ENCODE measurements around the gene OR2V2. TPM values are rescaled to one million over a fixed set of nuclear protein-coding genes. Genes with fewer than 3 reads are reported as not detected.
A peak's percentile ranks its signal among the peaks of the same experiment; 100 is the strongest.

The OR2V2 gene
- total and polyA plus RNA-seq, 11 donors: not detected

DNA sequence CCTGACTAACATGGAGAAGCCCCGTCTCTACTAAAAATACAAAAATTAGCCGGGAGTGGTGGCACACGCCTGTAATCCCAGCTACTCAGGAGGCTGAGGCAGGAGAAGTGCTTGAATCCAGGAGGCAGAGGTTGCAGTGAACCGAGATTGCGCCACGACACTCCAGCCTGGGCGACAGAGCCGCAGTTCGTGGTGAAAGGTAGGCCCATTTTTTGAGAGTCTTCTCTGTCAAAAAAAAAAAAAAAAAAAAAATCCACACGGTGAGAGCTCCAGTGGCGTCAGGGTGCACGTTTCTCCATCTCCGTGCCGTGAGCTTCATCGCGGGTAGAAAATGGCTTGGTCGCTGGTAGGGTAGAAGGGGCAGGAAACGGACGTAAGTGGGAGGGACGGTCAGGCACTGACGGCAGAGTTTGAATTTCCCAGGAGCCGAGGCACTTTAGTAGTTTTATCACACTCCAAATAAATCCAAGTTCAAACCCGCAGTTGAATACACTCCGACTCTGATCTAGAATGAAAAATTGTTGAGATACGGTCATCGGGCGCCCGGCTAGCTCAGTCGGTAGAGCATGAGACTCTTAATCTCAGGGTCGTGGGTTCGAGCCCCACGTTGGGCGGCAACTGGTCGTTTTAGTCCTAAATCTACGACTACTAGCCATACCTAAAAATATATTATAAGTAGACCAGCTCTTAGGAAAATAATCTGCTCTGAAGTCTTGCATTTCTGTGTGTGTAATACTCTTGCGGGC lies 60.0 kb downstream of the OR2V2 start:
- peak overlapping the region; percentile 30 to 90 (median 82) for H3K27ac ChIP-seq
- peaks cover 4 to 46% (median 22%) of the 10 kb centered on the region in 12 donors for H3K4me1 ChIP-seq
- H3K36me3 ChIP-seq: no peaks in the 10 kb centered on the region
- H3K27me3 ChIP-seq: peaks cover 0 to 3% (median 0%) of the 10 kb centered on the region in 9 donors
- 0 to 1% (median 1%) methylated on average over 36 of the region's 36 CpGs for WGBS, 4 donors
- ATAC-seq: peak; percentile 36 to 70 (median 50)
- TF ChIP-seq, protein P1, sequence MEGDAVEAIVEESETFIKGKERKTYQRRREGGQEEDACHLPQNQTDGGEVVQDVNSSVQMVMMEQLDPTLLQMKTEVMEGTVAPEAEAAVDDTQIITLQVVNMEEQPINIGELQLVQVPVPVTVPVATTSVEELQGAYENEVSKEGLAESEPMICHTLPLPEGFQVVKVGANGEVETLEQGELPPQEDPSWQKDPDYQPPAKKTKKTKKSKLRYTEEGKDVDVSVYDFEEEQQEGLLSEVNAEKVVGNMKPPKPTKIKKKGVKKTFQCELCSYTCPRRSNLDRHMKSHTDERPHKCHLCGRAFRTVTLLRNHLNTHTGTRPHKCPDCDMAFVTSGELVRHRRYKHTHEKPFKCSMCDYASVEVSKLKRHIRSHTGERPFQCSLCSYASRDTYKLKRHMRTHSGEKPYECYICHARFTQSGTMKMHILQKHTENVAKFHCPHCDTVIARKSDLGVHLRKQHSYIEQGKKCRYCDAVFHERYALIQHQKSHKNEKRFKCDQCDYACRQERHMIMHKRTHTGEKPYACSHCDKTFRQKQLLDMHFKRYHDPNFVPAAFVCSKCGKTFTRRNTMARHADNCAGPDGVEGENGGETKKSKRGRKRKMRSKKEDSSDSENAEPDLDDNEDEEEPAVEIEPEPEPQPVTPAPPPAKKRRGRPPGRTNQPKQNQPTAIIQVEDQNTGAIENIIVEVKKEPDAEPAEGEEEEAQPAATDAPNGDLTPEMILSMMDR (IDR thresholded peaks at IDR 0.05): no peak
- TF ChIP-seq POLR2A (IDR thresholded peaks at IDR 0.05): no peak
- H3K9me3 ChIP-seq: no peaks in the 10 kb centered on the region
- intact Hi-C loops (cut with DNase I): loop anchor here in 7 of 10 donors (1.0 to 5.0 kb wide), 6 partner anchors 11 to 35 kb away; partner anchors contain the start of genes TRIM41 (in 3 of the 7) and RACK1 (in 1 of the 7)
- peak; percentile 62 to 88 (median 79) for DNase-seq
- H3K4me3 ChIP-seq: peak overlapping the region; percentile 35 to 77 (median 68)

DNA sequence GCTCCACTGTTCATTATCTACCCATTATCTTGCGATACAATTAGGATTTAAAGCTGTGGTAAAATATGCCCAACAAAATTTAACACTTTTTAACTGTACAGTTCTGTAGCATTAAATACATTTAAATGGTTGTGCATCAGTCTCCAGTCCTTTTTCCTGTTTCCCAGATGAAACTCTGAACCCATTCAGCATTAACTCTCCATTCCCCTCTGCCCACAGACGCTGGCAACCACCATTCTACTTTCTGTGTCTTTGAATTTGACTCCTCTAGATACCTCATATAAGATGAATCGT lies 60.5 kb downstream of the OR2V2 start:
- Histone ChIP-seq H3K4me1 (peaks cover 4 to 49% (median 24%) of the 10 kb centered on the region in 12 donors), H3K27ac (peak overlapping the region in 7 of 12 donors; percentile 76 to 90 (median 82)), H3K4me3 (peak overlapping the region in 9 of 12 donors; percentile 61 to 77 (median 71)), H3K36me3 (no peaks in the 10 kb centered on the region), H3K9me3 (no peaks in the 10 kb centered on the region), H3K27me3 (peaks cover 0 to 3% (median 0%) of the 10 kb centered on the region in 9 donors)
- DNase-seq (no peak), ATAC-seq (no peak)
- TF ChIP-seq POLR2A (IDR thresholded peaks at IDR 0.05): no peak
- TF ChIP-seq, protein P1 (IDR thresholded peaks at IDR 0.05): no peak
- intact Hi-C loops (cut with DNase I): loop anchor here in 7 of 10 donors (1.0 to 5.0 kb wide), 6 partner anchors 10 to 34 kb away; partner anchors contain the start of genes TRIM41 (in 3 of the 7) and RACK1 (in 1 of the 7)
- 41 to 52% (median 47%) methylated on average over 3 of the region's 3 CpGs for WGBS, 4 donors

Other genes with a start within 250 kb of the OR2V2 start
- under 1 TPM in 3 of 9 donors, not detected in 6; 0.17 to 0.84 (median 0.24) TPM for gene BTNL8, start 248.4 kb upstream of the OR2V2 start, total RNA-seq
- gene BTNL8, start 248.4 kb upstream of the OR2V2 start, polyA plus RNA-seq: under 1 TPM in 1 of 2 donors, not detected in 1; 0.14 TPM
- under 1 TPM in 1 of 9 donors, not detected in 8; 0.54 TPM for gene BTNL3, start 158.7 kb upstream of the OR2V2 start, total RNA-seq
- gene BTNL3, start 158.7 kb upstream of the OR2V2 start, polyA plus RNA-seq: under 1 TPM in 1 of 2 donors, not detected in 1; 0.03 TPM
- gene BTNL9, start 107.3 kb upstream of the OR2V2 start, total RNA-seq: 10 to 100 TPM; 28.6 to 75.0 (median 34.9) TPM
- 10 to 100 TPM; 32.5 to 88.2 TPM for gene BTNL9, start 107.3 kb upstream of the OR2V2 start, polyA plus RNA-seq
- not detected for gene OR2V1, start 16.4 kb upstream of the OR2V2 start, total RNA-seq
- gene OR2V1, start 16.4 kb upstream of the OR2V2 start, polyA plus RNA-seq: not detected
- gene TRIM7, start 57.6 kb downstream of the OR2V2 start, total RNA-seq: 10 to 100 TPM in 1 of 9 donors, 1 to 10 TPM in 8; 3.7 to 10.2 (median 6.7) TPM
- gene TRIM7, start 57.6 kb downstream of the OR2V2 start, polyA plus RNA-seq: 10 to 100 TPM in 1 of 2 donors, 1 to 10 TPM in 1; 3.6 to 11.0 TPM
- 10 to 100 TPM; 12.3 to 27.3 (median 23.9) TPM for gene TRIM41, start 75.7 kb downstream of the OR2V2 start, total RNA-seq
- gene TRIM41, start 75.7 kb downstream of the OR2V2 start, polyA plus RNA-seq: 10 to 100 TPM; 20.2 TPM
- gene RACK1, start 96.3 kb downstream of the OR2V2 start, total RNA-seq: 1,000 to 10,000 TPM in 2 of 9 donors, 100 to 1,000 TPM in 7; 560 to 1,237 (median 771) TPM
- gene RACK1, start 96.3 kb downstream of the OR2V2 start, polyA plus RNA-seq: 1,000 to 10,000 TPM in 1 of 2 donors, 100 to 1,000 TPM in 1; 876 to 2,287 TPM
- 10 to 100 TPM in 1 of 9 donors, 1 to 10 TPM in 8; 5.6 to 12.8 (median 7.6) TPM for gene TRIM52, start 113.6 kb downstream of the OR2V2 start, total RNA-seq
- 10 to 100 TPM in 1 of 2 donors, 1 to 10 TPM in 1; 5.9 to 10.3 TPM for gene TRIM52, start 113.6 kb downstream of the OR2V2 start, polyA plus RNA-seq
- gene OR4F3, start 219.7 kb downstream of the OR2V2 start, total RNA-seq: not detected
- not detected for gene OR4F3, start 219.7 kb downstream of the OR2V2 start, polyA plus RNA-seq